Uterus (tissue), 4 donors: ENCODE results near the gene ARHGEF19. TPM values are rescaled to one million over a fixed set of nuclear protein-coding genes. Genes with fewer than 3 reads are reported as not detected.
A peak's percentile ranks its signal among the peaks of the same experiment; 100 is the strongest.
"Not testable (repeated sequence)": the region's sequence is repeated elsewhere in the genome, so short reads cannot be mapped to it uniquely, and the experiment has no call there.

Source experiments
- DNase-seq, 2 donors: peaks; one replicate each; pipeline ENCODE4 v3.0.0-alpha.2; 2019 to 2020
- H3K27ac ChIP-seq, 2 donors: fragments of 200-600 bp; sonication (generic); 1 replicate in 1 of 2; 2 replicates in 1 of 2; pipeline ENCODE4 v1.5.1; 2016 to 2018
- H3K27me3 ChIP-seq, 2 donors: fragments of 200-600 bp; sonication (generic); one replicate each; pipeline ENCODE4 v1.5.1; 2018 to 2019; ENCODE audit warnings: control low read depth in 1 of 2
- H3K36me3 ChIP-seq, 2 donors: fragments of 200-600 bp; sonication (generic); one replicate each; pipeline ENCODE4 v1.5.1; 2019; ENCODE audit warnings: control low read depth in 1 of 2
- H3K4me1 ChIP-seq, 2 donors: fragments of 200-600 bp; sonication (generic); one replicate each; pipeline ENCODE4 v1.5.1; 2018 to 2019; ENCODE audit warnings: control low read depth in 1 of 2
- H3K4me3 ChIP-seq, 2 donors: fragments of 200-600 bp; sonication (generic); 1 replicate in 1 of 2; 2 replicates in 1 of 2; pipeline ENCODE4 v1.5.1; 2018 to 2019; ENCODE audit warnings: mild to moderate bottlenecking in 1 of 2
- H3K9me3 ChIP-seq, 2 donors: fragments of 200-600 bp; sonication (generic); one replicate each; pipeline ENCODE4 v1.5.1; 2019; ENCODE audit warnings: control low read depth in 1 of 2
- POLR2A ChIP-seq, 2 donors: fragments of 450-650 bp; IDR thresholded peaks; one replicate each; pipeline ENCODE4 v1.6.1; 2016; ENCODE audit warnings: antibody characterized with exemption in 2 of 2, mild to moderate bottlenecking in 1 of 2, moderate library complexity in 1 of 2
- intact Hi-C: fragments of 100-400 bp; cut with DNase I; formaldehyde crosslinking; loops from one replicate; pipeline ENCODE4 v1.15.1; 2023; ENCODE audit warnings: low total_unique reads
- total RNA-seq, 4 donors: library from RNA; depleted of rRNA in 3 of 4; stranded (reverse); fragments of >200 nt in 3 of 4; gene quantifications; one replicate each; pipeline versions ENCODE4 v1.1.0 to v1.2.4, GENCODE V29; 2014 to 2023
- TF ChIP-seq, protein P1 (sequence below), 4 experiments: fragments of 200-600 bp in 2 of 4; fragments of 450-650 bp in 2 of 4; sonication (generic) in 2 of 4; IDR thresholded peaks; one replicate each; pipeline ENCODE4 v1.5.1; 2016 to 2019; ENCODE audit warnings: antibody characterized with exemption in 4 of 4, mild to moderate bottlenecking in 2 of 4, moderate library complexity in 1 of 4
- donor health status: DM: yes; HTN: yes; CAD: no.

Gene ARHGEF19
- total RNA-seq, 4 donors from 2014 or later = 3.6 to 26.8 (median 12.2) TPM

GRCh38 chr1:16198444-16199156 lies 13.9 kb downstream of the ARHGEF19 start:
- Histone ChIP-seq H3K36me3 (no peaks in the 10 kb centered on the region), H3K27me3 (no peaks in the 10 kb centered on the region), H3K4me1 (peaks cover 0 to 5% of the 10 kb centered on the region in 2 donors), H3K27ac (peak overlapping the region in 1 of 2 donors; percentile 48), H3K4me3 (no peak overlapping the region), H3K9me3 (no peaks in the 10 kb centered on the region)
- no peak for DNase-seq
- intact Hi-C loops = no loop called here
- TF ChIP-seq POLR2A (IDR thresholded peaks at IDR 0.05) = no peak
- TF ChIP-seq, protein P1, sequence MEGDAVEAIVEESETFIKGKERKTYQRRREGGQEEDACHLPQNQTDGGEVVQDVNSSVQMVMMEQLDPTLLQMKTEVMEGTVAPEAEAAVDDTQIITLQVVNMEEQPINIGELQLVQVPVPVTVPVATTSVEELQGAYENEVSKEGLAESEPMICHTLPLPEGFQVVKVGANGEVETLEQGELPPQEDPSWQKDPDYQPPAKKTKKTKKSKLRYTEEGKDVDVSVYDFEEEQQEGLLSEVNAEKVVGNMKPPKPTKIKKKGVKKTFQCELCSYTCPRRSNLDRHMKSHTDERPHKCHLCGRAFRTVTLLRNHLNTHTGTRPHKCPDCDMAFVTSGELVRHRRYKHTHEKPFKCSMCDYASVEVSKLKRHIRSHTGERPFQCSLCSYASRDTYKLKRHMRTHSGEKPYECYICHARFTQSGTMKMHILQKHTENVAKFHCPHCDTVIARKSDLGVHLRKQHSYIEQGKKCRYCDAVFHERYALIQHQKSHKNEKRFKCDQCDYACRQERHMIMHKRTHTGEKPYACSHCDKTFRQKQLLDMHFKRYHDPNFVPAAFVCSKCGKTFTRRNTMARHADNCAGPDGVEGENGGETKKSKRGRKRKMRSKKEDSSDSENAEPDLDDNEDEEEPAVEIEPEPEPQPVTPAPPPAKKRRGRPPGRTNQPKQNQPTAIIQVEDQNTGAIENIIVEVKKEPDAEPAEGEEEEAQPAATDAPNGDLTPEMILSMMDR (IDR thresholded peaks at IDR 0.05) = no peak

DNA sequence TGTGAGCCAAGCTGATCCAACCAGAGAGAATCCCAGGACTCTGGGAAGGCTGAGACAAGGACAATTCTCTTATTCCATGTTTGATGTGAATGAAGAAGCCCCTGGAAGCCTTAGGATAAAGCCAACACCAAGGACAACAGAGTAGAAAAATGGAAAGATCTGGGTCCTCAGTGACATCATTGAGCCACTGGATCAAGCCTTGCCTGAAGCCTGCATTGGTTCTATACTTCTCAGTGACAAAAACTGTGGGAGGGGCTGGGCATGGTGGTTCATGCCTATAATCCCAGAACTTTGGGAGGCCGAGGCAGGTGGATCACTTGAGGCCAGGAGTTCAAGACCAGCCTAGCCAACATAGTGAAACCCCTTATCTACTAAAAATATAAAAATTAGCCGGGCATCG lies 15.6 kb downstream of the ARHGEF19 start:
- Histone ChIP-seq H3K9me3 (no peaks in the 10 kb centered on the region), H3K36me3 (no peaks in the 10 kb centered on the region), H3K27me3 (no peaks in the 10 kb centered on the region), H3K27ac (peak overlapping the region; percentile 65 to 82), H3K4me3 (no peak overlapping the region), H3K4me1 (peaks cover 0 to 5% of the 10 kb centered on the region in 2 donors)
- DNase-seq = no peak
- intact Hi-C loops = no loop called here
- no peak for TF ChIP-seq POLR2A (IDR thresholded peaks at IDR 0.05)
- TF ChIP-seq, protein P1 (IDR thresholded peaks at IDR 0.05) = no peak

- H3K27me3 ChIP-seq, H3K9me3 ChIP-seq, DNase-seq, H3K4me1 ChIP-seq, H3K4me3 ChIP-seq, intact Hi-C loops, H3K36me3 ChIP-seq: not testable (repeated sequence)
- H3K27ac ChIP-seq = peak overlapping the region; percentile 65 to 82
Observed at GRCh38 chr1:16196139-16196538, 16.3 kb downstream of the ARHGEF19 start.

DNA sequence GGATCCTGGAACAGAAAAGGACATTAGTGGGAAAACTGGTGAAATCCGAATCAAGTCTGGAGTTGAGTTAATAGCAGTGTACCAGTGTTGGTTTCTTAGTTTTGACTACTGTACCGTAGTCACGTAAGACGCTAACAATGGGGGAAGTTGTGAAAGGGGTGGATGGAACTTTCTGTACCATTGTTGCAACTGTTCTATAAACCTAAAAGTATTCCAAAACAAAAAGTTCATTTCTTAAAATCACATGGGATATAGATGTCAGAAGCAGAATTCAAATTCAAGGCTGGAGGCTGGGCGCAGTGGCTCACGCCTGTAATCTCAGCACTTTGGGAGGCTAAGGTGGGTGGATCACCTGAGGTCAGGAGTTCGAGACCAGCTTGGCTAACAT lies 16.9 kb downstream of the ARHGEF19 start:
- H3K36me3 ChIP-seq = no peaks in the 10 kb centered on the region
- H3K4me1 ChIP-seq = peaks cover 0 to 5% of the 10 kb centered on the region in 2 donors
- no peaks in the 10 kb centered on the region for H3K27me3 ChIP-seq
- TF ChIP-seq POLR2A (IDR thresholded peaks at IDR 0.05) = no peak
- TF ChIP-seq, protein P1 (IDR thresholded peaks at IDR 0.05) = no peak
- intact Hi-C loops = no loop called here
- DNase-seq = peak in 1 of 2 donors; percentile 54
- no peaks in the 10 kb centered on the region for H3K9me3 ChIP-seq
- H3K27ac ChIP-seq = peak overlapping the region; percentile 65 to 82
- no peak overlapping the region for H3K4me3 ChIP-seq

- intact Hi-C loops = no loop called here
- Histone ChIP-seq H3K4me3 (no peak overlapping the region), H3K27ac (no peak overlapping the region)
Observed at GRCh38 chr1:16191916-16192546, 20.4 kb downstream of the ARHGEF19 start.

More at GRCh38 chr1:16191916-16192546, 20.4 kb downstream of the ARHGEF19 start:
- Histone ChIP-seq H3K27me3 (no peaks in the 10 kb centered on the region), H3K4me1 (peaks cover 5% of the 10 kb centered on the region in 2 donors), H3K36me3 (no peaks in the 10 kb centered on the region), H3K9me3 (no peaks in the 10 kb centered on the region)
- DNase-seq = no peak
- TF ChIP-seq POLR2A (IDR thresholded peaks at IDR 0.05) = no peak
- TF ChIP-seq, protein P1 (IDR thresholded peaks at IDR 0.05) = no peak
